ENCODE measurements around the gene CLUH.
"Not testable (repeated sequence)": the region's sequence is repeated elsewhere in the genome, so short reads cannot be mapped to it uniquely, and the experiment has no call there.

CLUH gene

DNA sequence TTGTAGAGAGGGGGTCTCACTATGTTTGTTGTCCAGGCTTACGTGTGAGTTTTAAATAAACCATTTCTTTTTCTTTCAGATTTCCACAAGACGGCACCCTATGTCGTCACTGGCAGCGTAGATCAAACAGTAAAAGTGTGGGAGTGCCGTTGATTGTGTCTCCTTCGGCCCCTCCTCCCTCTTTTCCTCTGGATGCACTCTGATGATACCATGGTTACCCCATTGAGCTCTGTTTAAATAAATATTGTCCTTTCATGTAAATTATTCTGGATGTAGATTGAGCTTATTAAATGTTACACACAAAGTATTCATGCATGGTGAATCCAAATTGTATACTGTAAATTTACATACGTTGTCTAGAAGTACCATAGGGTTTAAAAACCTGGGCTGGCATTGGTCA, 29.9 kb downstream of the CLUH start:
- no peak for DNase-seq (ENCODE audit: low read depth)
- TF ChIP-seq, protein P1, sequence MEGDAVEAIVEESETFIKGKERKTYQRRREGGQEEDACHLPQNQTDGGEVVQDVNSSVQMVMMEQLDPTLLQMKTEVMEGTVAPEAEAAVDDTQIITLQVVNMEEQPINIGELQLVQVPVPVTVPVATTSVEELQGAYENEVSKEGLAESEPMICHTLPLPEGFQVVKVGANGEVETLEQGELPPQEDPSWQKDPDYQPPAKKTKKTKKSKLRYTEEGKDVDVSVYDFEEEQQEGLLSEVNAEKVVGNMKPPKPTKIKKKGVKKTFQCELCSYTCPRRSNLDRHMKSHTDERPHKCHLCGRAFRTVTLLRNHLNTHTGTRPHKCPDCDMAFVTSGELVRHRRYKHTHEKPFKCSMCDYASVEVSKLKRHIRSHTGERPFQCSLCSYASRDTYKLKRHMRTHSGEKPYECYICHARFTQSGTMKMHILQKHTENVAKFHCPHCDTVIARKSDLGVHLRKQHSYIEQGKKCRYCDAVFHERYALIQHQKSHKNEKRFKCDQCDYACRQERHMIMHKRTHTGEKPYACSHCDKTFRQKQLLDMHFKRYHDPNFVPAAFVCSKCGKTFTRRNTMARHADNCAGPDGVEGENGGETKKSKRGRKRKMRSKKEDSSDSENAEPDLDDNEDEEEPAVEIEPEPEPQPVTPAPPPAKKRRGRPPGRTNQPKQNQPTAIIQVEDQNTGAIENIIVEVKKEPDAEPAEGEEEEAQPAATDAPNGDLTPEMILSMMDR (IDR thresholded peaks at IDR 0.05; ENCODE audit: control insufficient read depth, insufficient read depth, low read depth, low read length, missing control alignments): no peak
- H3K4me3 ChIP-seq (ENCODE audit: control insufficient read depth, low read depth, low read length): no peak overlapping the region

DNA sequence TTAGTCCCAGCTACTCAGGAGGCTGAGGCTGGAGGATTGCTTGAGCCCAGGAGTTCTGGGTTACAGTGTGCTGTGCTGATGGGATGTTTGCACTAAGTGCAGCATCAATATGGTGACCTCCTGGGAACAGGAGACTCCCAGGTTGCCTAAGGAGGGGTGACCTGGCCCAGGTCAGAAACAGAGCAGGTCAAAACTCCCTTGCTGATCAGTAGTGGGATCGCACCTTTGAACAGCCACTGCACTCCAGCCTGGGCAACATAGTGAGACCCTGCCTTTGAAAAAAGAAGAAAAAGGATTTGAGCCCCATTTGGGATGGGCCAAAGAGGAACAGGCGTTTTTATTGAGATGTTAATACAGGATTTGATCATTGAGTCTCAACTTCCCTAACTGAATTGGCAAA, 30.6 kb downstream of the CLUH start:
- H3K4me3 ChIP-seq (ENCODE audit: control insufficient read depth, low read depth, low read length): no peak overlapping the region
- no peak for DNase-seq (ENCODE audit: low read depth)
- TF ChIP-seq, protein P1 (IDR thresholded peaks at IDR 0.05; ENCODE audit: control insufficient read depth, insufficient read depth, low read depth, low read length, missing control alignments): no peak

DNA sequence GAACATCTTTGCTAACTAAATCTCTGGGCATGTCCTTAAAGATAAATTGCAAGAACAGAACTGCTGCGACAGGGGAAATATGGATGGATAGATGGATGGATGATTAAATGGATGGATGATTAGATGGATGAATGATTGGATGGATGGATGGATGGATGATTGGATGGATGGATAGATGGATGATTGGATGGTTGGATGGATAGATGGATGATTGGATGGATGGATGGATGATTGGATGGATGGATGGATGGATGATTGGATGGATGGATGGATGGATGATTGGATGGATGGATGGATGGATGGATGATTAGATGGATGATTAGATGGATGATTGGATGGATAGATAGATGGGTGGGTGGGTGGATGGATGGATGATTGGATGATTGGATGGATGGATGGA, 32.3 kb downstream of the CLUH start:
- not testable (repeated sequence) for DNase-seq (ENCODE audit: low read depth); H3K4me3 ChIP-seq (ENCODE audit: control insufficient read depth, low read depth, low read length)

DNA sequence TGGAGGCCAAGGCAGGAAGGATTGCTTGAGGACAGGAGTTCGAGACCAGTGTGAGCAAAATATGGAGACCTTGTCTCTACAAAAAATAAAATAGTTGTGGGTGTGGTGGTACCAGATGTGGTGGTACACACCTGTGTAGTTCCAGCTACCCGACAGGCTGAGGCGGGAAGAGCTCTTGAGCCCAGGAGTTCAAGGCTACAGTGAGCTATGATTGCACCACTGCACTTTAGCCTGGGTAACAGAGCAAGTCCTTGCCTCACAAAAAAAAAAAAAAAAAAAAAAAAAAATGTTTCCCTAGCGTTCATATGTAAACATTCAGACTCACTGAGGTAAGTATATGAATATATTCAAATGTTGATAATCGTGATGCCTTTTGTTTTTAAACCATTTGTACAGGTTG, 39.5 kb downstream of the CLUH start:
- TF ChIP-seq, protein P1 (IDR thresholded peaks at IDR 0.05; ENCODE audit: control insufficient read depth, insufficient read depth, low read depth, low read length, missing control alignments): no peak
- no peak overlapping the region for H3K4me3 ChIP-seq (ENCODE audit: control insufficient read depth, low read depth, low read length)

DNA sequence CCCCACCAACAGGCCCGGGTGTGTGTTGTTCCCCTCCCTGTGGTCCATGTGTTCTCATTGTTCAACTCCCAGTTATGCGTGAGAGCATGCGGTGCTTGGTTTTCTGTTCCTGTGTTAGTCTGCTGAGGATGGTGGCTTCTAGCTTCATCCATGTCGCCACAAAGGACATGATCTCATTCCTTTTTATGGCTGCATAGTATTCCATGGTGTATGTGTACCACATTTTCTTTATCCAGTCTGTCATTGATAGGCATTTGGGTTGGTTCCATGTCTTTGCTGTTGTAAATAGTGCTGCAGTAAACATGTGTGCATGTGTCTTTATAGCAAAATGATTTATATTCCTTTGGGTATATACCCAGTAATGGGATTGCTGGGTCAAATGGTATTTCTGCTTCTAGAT, 51.2 kb downstream of the CLUH start:
- DNase-seq (ENCODE audit: low read depth); H3K4me3 ChIP-seq (ENCODE audit: control insufficient read depth, low read depth, low read length): not testable (repeated sequence)

More for the DNA sequence above, 39.5 kb downstream of the CLUH start:
- no peak for DNase-seq (ENCODE audit: low read depth)

DNA sequence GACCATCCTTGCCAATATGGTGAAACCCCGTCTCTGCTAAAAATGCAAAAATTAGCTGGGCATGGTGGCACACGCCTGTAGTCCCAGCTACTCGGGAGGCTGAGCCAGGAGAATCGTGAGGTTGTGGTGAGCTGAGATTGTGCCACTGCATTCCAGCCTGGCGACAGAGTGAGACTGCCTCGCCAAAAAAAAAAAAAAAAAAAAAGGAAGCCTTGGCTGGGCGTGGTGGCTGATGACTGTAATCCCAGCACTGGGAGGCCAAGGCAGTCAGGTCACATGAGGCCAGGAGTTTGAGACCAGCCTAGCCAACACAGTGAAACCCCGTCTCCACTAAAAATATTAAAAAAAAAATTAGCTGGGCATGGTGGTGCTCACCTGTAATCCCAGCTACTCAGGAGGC, 52.2 kb downstream of the CLUH start:
- H3K4me3 ChIP-seq (ENCODE audit: control insufficient read depth, low read depth, low read length); DNase-seq (ENCODE audit: low read depth): not testable (repeated sequence)

DNA sequence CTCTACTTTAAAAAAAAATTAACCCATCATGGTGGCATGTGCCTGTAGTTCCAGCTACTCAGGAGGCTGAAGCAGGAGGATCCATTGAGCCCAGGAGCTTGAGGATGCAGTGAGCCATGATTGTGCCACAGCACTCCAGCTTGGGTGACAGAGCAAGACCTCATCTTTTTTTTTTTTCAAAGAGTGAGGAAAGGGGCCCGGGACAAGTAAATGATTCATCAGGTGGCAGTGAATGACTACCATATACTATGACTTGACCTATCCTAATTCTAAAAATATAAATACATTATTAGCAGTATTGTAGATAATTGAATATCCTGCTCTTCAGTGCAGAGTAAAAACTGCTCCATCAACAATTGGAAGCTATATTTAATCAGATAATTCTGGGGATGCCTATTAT, 55.3 kb downstream of the CLUH start:
- TF ChIP-seq, protein P1 (IDR thresholded peaks at IDR 0.05; ENCODE audit: control insufficient read depth, insufficient read depth, low read depth, low read length, missing control alignments): no peak
- no peak overlapping the region for H3K4me3 ChIP-seq (ENCODE audit: control insufficient read depth, low read depth, low read length)
- no peak for DNase-seq (ENCODE audit: low read depth)

DNA sequence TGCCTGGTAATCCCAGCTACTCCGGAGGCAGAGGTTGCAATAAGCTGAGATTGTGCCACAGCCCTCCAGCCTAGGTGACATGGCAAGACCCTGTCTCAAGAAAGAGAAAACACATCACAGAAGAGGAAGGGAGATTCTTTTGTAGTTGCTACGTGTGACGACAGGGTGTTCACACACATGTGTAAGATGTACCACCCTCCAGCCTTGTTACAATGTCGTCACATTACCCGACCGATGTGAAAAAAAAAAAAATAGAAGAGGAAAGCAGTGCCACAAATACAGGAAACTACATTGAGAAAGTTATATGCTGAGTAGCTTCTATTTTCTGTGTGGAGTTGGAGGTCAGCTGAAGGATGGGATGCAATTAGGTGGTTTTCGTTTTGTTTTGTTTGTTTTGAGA, 56.0 kb downstream of the CLUH start:
- H3K4me3 ChIP-seq (ENCODE audit: control insufficient read depth, low read depth, low read length): no peak overlapping the region
- DNase-seq (ENCODE audit: low read depth): no peak
- TF ChIP-seq, protein P1 (IDR thresholded peaks at IDR 0.05; ENCODE audit: control insufficient read depth, insufficient read depth, low read depth, low read length, missing control alignments): no peak

DNA sequence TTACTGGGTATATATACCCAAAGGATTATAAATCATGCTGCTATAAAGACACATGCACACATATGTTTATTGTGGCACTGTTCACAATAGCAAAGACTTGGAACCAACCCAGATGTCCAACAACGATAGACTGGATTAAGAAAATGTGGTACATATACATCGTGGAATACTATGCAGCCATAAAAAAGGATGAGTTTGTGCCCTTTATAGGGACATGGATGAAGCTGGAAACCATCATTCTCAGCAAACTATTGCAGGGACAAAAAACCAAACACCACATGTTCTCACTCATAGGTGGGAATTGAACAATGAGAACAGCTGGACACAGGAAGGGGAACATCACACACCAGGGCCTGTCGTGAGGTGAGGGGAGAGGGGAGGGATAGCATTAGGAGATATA, 58.7 kb downstream of the CLUH start:
- H3K4me3 ChIP-seq (ENCODE audit: control insufficient read depth, low read depth, low read length); DNase-seq (ENCODE audit: low read depth): not testable (repeated sequence)
